ENCODE measurements around the gene MATCAP1. TPM values are rescaled to one million over a fixed set of nuclear protein-coding genes. Genes with fewer than 3 reads are reported as not detected.

Gene MATCAP1
- total RNA-seq, 1 experiment from 2014 or later: 40.8 TPM

DNA sequence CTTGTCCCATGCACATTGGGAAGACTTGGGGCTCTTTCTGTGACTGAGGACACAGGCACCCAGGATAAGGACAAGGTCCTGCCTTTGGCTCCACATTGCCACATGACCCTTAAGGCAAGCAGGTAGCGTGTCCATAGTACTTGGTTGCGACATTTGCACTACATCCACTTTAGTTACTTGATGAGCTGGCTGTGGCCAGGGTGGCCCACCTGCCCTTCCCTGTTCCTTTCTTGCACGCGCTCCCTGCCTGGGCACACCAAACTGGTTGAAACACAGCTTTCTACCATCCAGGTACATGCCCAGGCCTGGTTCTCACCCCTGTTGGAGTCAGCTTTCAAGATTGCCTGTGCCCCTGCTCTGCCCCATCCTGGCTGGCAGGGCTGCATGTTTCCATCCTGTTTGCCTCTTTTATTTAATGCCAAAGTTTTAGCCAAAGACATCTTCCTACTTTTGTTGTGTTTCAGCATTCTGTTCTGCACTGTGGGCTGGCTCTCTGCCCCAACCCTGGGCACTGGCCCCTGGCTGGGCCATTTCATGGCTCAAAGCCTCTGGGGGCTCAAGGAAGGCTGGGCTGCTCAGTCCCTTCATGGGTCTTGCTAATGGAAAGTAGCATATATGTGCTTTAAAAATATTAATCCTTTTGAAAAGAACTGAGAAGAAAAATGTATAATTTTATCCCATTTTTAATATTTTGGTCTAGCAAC is 36.2 kb downstream of the MATCAP1 start (continued):
- TF ChIP-seq, protein P1, sequence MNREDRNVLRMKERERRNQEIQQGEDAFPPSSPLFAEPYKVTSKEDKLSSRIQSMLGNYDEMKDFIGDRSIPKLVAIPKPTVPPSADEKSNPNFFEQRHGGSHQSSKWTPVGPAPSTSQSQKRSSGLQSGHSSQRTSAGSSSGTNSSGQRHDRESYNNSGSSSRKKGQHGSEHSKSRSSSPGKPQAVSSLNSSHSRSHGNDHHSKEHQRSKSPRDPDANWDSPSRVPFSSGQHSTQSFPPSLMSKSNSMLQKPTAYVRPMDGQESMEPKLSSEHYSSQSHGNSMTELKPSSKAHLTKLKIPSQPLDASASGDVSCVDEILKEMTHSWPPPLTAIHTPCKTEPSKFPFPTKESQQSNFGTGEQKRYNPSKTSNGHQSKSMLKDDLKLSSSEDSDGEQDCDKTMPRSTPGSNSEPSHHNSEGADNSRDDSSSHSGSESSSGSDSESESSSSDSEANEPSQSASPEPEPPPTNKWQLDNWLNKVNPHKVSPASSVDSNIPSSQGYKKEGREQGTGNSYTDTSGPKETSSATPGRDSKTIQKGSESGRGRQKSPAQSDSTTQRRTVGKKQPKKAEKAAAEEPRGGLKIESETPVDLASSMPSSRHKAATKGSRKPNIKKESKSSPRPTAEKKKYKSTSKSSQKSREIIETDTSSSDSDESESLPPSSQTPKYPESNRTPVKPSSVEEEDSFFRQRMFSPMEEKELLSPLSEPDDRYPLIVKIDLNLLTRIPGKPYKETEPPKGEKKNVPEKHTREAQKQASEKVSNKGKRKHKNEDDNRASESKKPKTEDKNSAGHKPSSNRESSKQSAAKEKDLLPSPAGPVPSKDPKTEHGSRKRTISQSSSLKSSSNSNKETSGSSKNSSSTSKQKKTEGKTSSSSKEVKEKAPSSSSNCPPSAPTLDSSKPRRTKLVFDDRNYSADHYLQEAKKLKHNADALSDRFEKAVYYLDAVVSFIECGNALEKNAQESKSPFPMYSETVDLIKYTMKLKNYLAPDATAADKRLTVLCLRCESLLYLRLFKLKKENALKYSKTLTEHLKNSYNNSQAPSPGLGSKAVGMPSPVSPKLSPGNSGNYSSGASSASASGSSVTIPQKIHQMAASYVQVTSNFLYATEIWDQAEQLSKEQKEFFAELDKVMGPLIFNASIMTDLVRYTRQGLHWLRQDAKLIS (CRISPR knock-in tag; IDR thresholded peaks at IDR 0.05; ENCODE audit: borderline replicate concordance): no peak
- TF ChIP-seq SOX15 (CRISPR knock-in tag; IDR thresholded peaks at IDR 0.05): no peak
- TF ChIP-seq, protein P2, sequence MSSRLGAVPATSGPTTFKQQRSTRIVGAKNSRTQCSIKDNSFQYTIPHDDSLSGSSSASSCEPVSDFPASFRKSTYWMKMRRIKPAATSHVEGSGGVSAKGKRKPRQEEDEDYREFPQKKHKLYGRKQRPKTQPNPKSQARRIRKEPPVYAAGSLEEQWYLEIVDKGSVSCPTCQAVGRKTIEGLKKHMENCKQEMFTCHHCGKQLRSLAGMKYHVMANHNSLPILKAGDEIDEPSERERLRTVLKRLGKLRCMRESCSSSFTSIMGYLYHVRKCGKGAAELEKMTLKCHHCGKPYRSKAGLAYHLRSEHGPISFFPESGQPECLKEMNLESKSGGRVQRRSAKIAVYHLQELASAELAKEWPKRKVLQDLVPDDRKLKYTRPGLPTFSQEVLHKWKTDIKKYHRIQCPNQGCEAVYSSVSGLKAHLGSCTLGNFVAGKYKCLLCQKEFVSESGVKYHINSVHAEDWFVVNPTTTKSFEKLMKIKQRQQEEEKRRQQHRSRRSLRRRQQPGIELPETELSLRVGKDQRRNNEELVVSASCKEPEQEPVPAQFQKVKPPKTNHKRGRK (CRISPR knock-in tag; IDR thresholded peaks at IDR 0.05; ENCODE audit: borderline replicate concordance): no peak
- TF ChIP-seq RELA (CRISPR knock-in tag; IDR thresholded peaks at IDR 0.05; ENCODE audit: borderline replicate concordance): no peak
- no peak for TF ChIP-seq ZNF219 (CRISPR knock-in tag; IDR thresholded peaks at IDR 0.05; ENCODE audit: borderline replicate concordance)
- TF ChIP-seq, protein P3, sequence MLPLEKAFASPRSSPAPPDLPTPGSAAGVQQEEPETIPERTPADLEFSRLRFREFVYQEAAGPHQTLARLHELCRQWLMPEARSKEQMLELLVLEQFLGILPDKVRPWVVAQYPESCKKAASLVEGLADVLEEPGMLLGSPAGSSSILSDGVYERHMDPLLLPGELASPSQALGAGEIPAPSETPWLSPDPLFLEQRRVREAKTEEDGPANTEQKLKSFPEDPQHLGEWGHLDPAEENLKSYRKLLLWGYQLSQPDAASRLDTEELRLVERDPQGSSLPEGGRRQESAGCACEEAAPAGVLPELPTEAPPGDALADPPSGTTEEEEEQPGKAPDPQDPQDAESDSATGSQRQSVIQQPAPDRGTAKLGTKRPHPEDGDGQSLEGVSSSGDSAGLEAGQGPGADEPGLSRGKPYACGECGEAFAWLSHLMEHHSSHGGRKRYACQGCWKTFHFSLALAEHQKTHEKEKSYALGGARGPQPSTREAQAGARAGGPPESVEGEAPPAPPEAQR (CRISPR knock-in tag; IDR thresholded peaks at IDR 0.05): no peak

DNA sequence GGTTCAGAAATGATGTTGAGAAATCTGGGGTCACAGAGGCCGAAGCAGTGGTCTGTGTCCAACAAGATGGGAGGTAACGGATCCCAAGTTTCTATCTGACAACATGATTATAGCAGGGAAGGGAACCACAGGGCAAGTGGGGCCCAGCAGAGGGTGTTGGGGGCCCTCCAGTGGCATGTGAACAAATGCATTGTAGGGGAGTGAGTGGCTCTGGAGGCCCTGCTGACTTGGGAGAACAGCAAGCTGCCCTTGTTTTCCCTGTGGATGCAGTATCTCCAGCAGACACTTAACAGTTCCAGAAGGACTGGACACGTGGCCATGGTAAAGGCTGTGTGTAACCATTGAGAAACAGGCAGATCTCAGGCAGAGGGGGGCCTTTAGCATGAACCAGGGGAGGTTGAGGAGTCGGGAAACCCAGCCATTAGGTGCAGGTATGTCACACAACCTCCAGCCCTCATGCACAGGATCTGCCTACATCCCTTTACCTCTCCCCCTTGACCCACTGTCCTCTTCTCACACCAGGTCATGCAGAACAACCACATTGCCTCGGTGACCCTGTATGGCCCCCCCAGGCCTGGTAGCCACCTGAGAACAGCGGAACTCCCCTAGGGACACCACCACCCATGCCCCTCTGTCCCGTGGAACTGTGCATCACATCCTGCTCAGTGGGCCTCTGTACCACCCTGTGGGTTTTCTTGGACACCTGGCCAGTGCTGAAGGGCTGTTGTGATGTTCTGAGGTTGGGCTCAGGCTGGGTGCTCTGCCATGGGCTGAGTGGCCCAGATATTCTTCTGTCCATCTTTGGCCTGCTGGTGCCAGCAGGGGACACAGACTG is 37.0 kb downstream of the MATCAP1 start:
- Mint-ChIP-seq H3K27me3 (ENCODE audit: low read depth) (peaks cover 16% of the 10 kb centered on the region), H3K9me3 (no peaks in the 10 kb centered on the region), H3K36me3 (peaks cover 25% of the 10 kb centered on the region), H3K4me3 (no peak overlapping the region), H3K27ac (no peak overlapping the region), H3K4me1 (peaks cover 7% of the 10 kb centered on the region)
- ATAC-seq (no peak), DNase-seq (ENCODE audit: low spot score) (no peak)
- POLR2A ChIA-PET: no interaction called here
- CTCF ChIA-PET: interaction anchor here (0.9 to 3.6 kb wide), 3 partner anchors 9 to 186 kb away, joined by 3 to 10 read pairs (median 4); partner anchors contain the start of gene CES3
- TF ChIP-seq ZNF671 (CRISPR knock-in tag; IDR thresholded peaks at IDR 0.05) (no peak), NFE2L1 (CRISPR knock-in tag; IDR thresholded peaks at IDR 0.05) (no peak), SMAD4 (CRISPR knock-in tag; IDR thresholded peaks at IDR 0.05) (no peak), ZNF396 (CRISPR knock-in tag; IDR thresholded peaks at IDR 0.05; ENCODE audit: borderline replicate concordance) (no peak), SP1 (CRISPR knock-in tag; conservative IDR thresholded peaks at IDR 0.05) (no peak), FOXP1 (CRISPR knock-in tag; IDR thresholded peaks at IDR 0.05; ENCODE audit: borderline replicate concordance) (no peak), RELA (CRISPR knock-in tag; IDR thresholded peaks at IDR 0.05; ENCODE audit: borderline replicate concordance) (no peak), GRHL2 (CRISPR knock-in tag; IDR thresholded peaks at IDR 0.05; ENCODE audit: insufficient replicate concordance, severe bottlenecking) (no peak), NR1H2 (CRISPR knock-in tag; IDR thresholded peaks at IDR 0.05) (no peak), OVOL2 (CRISPR knock-in tag; IDR thresholded peaks at IDR 0.05; ENCODE audit: borderline replicate concordance) (no peak), ESRRA (CRISPR knock-in tag; IDR thresholded peaks at IDR 0.05; ENCODE audit: borderline replicate concordance) (no peak)
- TF ChIP-seq, protein P4, sequence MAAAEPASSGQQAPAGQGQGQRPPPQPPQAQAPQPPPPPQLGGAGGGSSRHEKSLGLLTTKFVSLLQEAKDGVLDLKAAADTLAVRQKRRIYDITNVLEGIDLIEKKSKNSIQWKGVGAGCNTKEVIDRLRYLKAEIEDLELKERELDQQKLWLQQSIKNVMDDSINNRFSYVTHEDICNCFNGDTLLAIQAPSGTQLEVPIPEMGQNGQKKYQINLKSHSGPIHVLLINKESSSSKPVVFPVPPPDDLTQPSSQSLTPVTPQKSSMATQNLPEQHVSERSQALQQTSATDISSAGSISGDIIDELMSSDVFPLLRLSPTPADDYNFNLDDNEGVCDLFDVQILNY (CRISPR knock-in tag; IDR thresholded peaks at IDR 0.05): no peak
- TF ChIP-seq, protein P5, sequence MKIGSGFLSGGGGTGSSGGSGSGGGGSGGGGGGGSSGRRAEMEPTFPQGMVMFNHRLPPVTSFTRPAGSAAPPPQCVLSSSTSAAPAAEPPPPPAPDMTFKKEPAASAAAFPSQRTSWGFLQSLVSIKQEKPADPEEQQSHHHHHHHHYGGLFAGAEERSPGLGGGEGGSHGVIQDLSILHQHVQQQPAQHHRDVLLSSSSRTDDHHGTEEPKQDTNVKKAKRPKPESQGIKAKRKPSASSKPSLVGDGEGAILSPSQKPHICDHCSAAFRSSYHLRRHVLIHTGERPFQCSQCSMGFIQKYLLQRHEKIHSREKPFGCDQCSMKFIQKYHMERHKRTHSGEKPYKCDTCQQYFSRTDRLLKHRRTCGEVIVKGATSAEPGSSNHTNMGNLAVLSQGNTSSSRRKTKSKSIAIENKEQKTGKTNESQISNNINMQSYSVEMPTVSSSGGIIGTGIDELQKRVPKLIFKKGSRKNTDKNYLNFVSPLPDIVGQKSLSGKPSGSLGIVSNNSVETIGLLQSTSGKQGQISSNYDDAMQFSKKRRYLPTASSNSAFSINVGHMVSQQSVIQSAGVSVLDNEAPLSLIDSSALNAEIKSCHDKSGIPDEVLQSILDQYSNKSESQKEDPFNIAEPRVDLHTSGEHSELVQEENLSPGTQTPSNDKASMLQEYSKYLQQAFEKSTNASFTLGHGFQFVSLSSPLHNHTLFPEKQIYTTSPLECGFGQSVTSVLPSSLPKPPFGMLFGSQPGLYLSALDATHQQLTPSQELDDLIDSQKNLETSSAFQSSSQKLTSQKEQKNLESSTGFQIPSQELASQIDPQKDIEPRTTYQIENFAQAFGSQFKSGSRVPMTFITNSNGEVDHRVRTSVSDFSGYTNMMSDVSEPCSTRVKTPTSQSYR (CRISPR knock-in tag; IDR thresholded peaks at IDR 0.05): no peak
- TF ChIP-seq, protein P6, sequence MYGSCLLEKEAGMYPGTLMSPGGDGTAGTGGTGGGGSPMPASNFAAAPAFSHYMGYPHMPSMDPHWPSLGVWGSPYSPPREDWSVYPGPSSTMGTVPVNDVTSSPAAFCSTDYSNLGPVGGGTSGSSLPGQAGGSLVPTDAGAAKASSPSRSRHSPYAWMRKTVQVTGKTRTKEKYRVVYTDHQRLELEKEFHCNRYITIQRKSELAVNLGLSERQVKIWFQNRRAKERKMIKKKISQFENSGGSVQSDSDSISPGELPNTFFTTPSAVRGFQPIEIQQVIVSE (CRISPR knock-in tag; IDR thresholded peaks at IDR 0.05; ENCODE audit: borderline replicate concordance): no peak
- TF ChIP-seq, protein P7, sequence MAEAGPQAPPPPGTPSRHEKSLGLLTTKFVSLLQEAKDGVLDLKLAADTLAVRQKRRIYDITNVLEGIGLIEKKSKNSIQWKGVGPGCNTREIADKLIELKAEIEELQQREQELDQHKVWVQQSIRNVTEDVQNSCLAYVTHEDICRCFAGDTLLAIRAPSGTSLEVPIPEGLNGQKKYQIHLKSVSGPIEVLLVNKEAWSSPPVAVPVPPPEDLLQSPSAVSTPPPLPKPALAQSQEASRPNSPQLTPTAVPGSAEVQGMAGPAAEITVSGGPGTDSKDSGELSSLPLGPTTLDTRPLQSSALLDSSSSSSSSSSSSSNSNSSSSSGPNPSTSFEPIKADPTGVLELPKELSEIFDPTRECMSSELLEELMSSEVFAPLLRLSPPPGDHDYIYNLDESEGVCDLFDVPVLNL (CRISPR knock-in tag; IDR thresholded peaks at IDR 0.05; ENCODE audit: borderline replicate concordance, low read depth): no peak

Data from WTC11 (cell line).